ENCODE results near the gene SRP14.
"Not testable (repeated sequence)": the region's sequence is repeated elsewhere in the genome, so short reads cannot be mapped to it uniquely, and the experiment has no call there.

- not testable (repeated sequence) for TF ChIP-seq CTCF, POLR2A (IDR thresholded peaks at IDR 0.05)
These were observed 25.6 kb downstream of the SRP14 start for GRCh38 chr15:40013372-40013771.
